22Rv1 (cell line): Measurements from ENCODE around the gene IGSF9B.

Experiments used
- ZFX ChIP-seq: fragments of 450-650 bp; IDR thresholded peaks from 2 replicates; pipeline ENCODE4 v1.6.1; 2017; ENCODE audit warnings: antibody characterized with exemption, borderline replicate concordance
- TF ChIP-seq, protein P1 (sequence below): fragments of 450-650 bp; IDR thresholded peaks from 2 replicates; pipeline ENCODE4 v1.5.1; 2017; ENCODE audit warnings: mild to moderate bottlenecking

DNA sequence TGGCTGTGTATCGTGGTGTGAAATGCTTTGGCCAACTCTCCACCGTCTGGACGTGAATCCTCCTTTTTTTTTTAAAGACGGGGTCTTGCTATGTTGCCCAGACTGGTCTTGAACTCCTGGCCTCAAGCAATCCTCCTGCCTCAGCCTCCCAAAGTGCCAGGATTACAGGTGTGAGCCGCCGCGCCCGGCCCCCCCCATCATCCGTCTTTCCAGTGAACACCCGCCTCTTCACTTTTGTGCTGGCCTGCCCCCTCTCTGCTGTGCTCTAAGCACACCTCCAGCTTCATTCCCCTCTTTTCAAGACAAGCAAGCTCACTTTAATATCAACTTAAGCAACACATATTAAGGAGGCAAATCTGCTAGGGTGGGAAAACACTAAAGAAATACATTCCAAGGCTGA lies 35.3 kb downstream of the IGSF9B start:
- TF ChIP-seq, protein P1, sequence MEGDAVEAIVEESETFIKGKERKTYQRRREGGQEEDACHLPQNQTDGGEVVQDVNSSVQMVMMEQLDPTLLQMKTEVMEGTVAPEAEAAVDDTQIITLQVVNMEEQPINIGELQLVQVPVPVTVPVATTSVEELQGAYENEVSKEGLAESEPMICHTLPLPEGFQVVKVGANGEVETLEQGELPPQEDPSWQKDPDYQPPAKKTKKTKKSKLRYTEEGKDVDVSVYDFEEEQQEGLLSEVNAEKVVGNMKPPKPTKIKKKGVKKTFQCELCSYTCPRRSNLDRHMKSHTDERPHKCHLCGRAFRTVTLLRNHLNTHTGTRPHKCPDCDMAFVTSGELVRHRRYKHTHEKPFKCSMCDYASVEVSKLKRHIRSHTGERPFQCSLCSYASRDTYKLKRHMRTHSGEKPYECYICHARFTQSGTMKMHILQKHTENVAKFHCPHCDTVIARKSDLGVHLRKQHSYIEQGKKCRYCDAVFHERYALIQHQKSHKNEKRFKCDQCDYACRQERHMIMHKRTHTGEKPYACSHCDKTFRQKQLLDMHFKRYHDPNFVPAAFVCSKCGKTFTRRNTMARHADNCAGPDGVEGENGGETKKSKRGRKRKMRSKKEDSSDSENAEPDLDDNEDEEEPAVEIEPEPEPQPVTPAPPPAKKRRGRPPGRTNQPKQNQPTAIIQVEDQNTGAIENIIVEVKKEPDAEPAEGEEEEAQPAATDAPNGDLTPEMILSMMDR: no peak
- TF ChIP-seq ZFX: no peak
